Measurements from ENCODE around the gene C22orf23.

Gene C22orf23

DNA sequence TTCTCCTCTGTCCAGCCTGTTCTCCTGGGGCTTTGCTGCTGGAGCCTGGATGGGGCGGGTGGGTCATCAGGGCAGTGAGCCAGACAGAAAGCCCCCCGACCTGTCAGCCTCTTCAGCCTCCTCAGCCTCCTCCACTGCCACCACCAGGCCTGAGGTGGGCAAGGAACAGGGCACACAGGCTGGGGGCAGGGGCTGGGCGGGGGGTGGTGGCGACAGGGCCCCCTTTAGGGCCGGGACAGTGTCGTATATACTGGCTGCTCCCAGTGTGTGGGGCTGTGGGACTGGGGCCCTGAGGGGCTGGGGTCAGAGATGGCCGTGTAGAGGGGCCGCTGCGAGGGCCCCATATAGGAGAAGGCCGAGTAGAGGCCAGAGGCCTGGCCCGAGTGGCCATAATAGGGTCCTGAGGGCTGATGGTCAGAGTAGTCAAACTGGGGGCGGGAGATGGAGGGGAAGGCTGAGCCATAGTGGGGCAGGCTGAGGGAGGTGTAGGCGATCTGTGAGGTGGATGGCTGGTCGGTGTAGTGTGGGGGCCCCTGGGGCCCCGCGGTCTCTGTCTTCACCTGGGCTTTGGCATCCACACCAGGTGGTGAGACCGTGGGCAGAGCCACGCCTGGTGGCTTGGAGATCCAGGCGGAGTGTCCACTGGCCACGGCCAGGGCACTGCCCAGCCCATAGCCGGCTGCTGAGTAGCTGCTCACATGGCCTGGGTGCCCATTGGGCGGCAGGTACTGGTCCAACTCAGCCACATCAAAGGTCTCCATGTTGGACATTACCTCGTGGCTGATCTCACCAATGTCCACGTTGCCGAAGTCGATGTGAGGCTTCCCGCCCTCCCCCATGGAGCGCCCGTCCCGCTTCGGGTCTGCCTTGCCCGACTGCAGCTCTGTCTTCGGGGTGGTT is 20.1 kb upstream of the C22orf23 start:
- TF ChIP-seq, protein P1, sequence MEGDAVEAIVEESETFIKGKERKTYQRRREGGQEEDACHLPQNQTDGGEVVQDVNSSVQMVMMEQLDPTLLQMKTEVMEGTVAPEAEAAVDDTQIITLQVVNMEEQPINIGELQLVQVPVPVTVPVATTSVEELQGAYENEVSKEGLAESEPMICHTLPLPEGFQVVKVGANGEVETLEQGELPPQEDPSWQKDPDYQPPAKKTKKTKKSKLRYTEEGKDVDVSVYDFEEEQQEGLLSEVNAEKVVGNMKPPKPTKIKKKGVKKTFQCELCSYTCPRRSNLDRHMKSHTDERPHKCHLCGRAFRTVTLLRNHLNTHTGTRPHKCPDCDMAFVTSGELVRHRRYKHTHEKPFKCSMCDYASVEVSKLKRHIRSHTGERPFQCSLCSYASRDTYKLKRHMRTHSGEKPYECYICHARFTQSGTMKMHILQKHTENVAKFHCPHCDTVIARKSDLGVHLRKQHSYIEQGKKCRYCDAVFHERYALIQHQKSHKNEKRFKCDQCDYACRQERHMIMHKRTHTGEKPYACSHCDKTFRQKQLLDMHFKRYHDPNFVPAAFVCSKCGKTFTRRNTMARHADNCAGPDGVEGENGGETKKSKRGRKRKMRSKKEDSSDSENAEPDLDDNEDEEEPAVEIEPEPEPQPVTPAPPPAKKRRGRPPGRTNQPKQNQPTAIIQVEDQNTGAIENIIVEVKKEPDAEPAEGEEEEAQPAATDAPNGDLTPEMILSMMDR (conservative IDR thresholded peaks at IDR 0.05; ENCODE audit: low read depth, low read length) = no peak
- no peak for DNase-seq (ENCODE audit: low read depth)
- H3K4me3 ChIP-seq (ENCODE audit: low read depth, low read length) = no peak overlapping the region

DNA sequence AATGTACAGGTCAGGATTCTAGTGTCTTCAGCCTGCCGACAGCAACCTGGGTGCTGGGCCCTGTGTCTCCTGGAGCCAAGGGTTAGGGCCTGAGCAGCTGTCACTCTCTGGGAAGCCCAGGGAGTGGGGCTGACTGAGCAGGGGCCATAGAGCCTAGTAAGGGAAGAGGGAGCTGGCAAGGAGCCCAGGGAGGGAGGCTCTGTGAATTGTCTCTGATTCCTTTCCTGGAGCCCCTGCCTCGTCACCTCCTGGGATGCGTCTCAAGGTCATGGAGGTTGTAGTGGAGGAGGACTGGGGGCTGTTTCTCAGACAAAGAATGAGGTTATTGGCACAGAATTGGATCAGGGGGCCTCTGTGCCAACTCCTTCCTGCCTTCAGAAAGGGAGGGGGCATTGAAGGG is 19.1 kb upstream of the C22orf23 start:
- TF ChIP-seq, protein P1 (conservative IDR thresholded peaks at IDR 0.05; ENCODE audit: low read depth, low read length) = no peak
- peak; percentile 17 for DNase-seq (ENCODE audit: low read depth)
- H3K4me3 ChIP-seq (ENCODE audit: low read depth, low read length) = no peak overlapping the region

DNA sequence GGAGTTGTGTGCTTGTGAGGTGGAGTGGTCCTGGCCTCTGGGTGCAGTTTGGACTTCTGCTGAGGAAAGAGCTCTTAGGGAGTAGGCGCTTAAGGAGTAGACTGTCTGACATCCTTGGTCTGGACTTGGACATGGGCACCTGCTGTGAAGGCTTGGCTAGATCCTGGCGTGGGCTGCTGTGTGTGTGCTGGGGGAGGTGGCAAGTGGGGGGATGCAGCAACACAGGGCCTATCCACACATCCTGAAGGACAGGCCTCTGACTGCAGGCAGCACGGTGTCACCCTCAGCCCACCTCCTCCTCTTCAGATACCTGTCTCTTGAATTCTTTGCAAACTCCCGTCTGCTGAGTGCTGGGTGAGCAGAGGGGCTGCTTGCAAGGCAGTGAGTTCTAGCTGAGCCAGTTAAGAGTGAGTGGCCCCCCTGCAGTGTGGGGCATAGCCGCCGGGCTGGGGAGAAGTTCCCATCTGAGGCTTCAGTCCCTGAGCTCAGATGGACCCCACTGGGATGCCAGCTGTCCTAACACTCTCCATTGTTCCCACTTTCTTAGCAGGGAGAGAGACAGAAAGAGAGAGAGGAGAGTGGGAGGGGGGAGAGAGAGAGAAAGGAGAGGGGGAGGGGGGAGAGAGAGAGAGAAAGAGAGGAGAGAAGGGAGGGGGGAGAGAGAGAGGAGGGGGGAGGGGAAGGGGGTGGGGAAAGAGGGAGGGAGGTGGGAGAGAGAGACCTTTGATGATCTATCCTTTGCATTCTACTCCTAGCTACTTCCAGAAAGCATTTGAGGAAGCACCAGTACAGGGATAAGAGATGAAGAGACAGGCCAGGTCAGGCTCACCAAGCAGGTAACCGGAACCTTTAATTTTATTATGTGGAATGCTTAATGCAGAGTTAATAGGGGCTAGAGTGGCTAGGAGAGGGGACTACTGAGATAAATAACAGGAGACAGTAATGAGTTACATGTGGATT is 18.4 kb upstream of the C22orf23 start:
- TF ChIP-seq, protein P1 (conservative IDR thresholded peaks at IDR 0.05; ENCODE audit: low read depth, low read length) = no peak
- no peak overlapping the region for H3K4me3 ChIP-seq (ENCODE audit: low read depth, low read length)
- no peak for DNase-seq (ENCODE audit: low read depth)

DNA sequence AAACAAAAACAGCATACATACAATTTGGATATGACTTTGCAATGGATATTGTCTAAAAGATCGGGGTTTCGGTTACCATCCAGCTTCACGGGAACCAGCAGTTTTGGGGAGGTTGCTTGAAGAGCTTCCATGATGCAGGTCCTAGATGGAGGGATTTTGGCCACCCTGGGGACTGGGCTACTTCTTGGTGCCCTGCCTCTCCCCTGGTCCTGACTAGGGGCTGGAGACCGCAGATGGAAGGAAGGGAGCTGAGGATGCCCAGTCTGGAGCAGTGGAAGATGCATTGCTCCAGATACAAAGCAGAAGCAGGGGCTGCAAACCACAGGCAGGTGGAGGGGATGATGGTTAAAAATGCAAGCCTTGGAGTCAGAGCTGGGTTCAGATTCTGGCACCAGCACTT is 17.5 kb upstream of the C22orf23 start:
- DNase-seq (ENCODE audit: low read depth) = no peak
- TF ChIP-seq, protein P1 (conservative IDR thresholded peaks at IDR 0.05; ENCODE audit: low read depth, low read length) = no peak
- H3K4me3 ChIP-seq (ENCODE audit: low read depth, low read length) = no peak overlapping the region

DNA sequence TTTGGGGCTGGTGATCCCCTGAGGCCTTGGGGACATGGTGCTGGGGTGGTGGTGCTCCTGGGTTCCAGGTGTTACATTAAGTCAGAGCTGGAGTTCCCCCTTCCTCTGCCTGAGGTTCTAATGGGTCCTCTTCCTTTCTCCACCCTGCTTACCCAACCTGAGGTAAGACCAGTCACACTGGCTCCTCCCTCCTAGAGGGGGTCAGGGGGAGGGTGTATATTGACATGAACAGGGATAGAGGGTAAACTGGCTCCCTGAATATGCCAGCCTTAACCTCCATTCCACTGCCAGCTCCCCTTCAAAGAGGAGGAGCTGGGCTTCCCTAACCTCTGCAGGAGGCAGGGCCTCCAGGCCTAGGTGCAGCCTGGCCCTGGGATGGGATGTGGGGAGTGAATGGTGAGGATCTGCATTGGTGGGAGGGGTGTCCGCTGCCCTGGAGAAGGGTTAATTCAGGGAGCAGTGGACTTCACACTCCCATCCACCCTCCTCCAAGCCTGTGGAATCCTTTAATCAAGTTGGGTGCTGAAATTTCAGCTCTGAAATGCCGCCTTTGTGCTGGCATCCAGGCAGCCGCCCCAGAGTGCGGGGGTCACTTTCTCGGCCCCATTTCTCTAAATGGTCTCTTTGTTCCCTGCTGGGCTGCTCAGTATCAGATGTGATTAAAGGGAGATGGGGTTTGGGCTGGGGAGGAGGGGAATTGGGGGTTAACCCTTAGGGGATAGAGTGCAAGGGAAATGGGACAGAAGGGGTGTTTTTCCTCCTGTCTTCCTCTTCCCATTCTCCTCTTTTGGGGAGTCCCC is 15.3 kb upstream of the C22orf23 start:
- no peak for DNase-seq (ENCODE audit: low read depth)
- TF ChIP-seq, protein P1 (conservative IDR thresholded peaks at IDR 0.05; ENCODE audit: low read depth, low read length) = no peak
- H3K4me3 ChIP-seq (ENCODE audit: low read depth, low read length) = no peak overlapping the region

DNA sequence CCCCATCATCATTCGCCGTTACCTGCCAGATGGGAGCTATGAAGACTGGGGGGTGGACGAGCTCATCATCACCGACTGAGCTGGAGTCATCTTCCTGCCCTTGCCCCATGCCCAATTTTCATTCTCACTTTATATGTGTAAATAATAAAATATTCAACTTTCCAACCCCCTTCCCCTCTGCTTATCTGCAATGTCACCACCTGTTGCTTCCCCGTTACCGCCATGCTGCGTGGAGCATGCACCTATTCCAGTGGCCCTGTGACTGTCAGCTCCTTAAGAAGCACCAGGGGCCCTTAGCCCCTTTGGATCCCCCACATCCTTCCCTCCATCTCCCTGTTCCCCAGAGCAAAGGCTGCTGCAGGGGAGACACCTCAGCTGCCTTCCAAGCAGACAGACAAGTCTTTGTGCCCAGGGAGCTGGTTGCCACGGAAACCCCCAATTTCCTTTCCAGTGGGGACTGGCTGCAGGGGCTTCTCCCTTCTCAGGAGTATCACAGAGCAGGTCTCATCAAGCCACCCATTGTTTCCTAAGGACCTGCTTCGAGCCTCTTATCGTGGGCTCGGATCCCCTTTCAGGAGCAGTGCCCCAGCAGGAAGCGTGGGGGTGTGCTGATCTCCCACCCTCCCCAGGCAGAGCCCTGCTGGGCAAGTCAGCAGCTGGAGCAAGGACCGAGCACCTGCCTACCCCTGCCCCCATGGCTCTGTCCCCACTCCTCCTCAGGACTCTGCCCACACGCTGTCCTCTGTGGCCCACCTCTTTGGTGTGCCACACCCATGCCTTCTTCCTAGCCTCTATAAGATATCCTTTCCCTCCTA is 14.4 kb upstream of the C22orf23 start:
- H3K4me3 ChIP-seq (ENCODE audit: low read depth, low read length) = no peak overlapping the region
- TF ChIP-seq, protein P1 (conservative IDR thresholded peaks at IDR 0.05; ENCODE audit: low read depth, low read length) = no peak
- no peak for DNase-seq (ENCODE audit: low read depth)

All from choroid plexus epithelial cell (primary cell).